ENCODE results near the gene GNAI3.
A peak's percentile ranks its signal among the peaks of the same experiment; 100 is the strongest.

Gene GNAI3

GRCh38 chr1:109592916-109593315 is 44.5 kb downstream of the GNAI3 start:
- DNase-seq (ENCODE audit: extremely low read depth in 1 of 2, low read depth in 1 of 2): no peak

GRCh38 chr1:109595531-109595930 is 47.1 kb downstream of the GNAI3 start:
- DNase-seq (ENCODE audit: extremely low read depth in 1 of 2, low read depth in 1 of 2): no peak

DNA sequence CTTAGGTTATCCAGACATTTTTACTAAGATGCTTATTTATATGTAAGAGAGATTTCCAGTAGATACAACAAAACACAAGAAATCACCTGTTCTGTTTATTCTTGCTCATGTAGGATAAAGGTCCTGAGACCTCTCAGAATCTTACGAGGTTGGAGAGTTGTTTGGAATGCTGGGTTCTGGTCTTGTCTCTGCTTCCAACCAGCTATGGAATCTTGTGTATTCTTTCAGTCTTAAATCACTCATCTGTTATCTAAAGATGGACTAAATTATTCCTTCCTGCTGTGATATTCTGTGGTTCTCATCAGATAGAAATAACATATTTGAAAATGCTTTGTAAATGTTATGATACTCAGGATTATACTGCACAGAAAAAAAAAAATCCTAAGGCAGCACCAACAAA is 49.7 kb downstream of the GNAI3 start:
- no peak for DNase-seq (ENCODE audit: extremely low read depth in 1 of 2, low read depth in 1 of 2)

GRCh38 chr1:109598655-109599054 is 50.2 kb downstream of the GNAI3 start:
- no peak for DNase-seq (ENCODE audit: extremely low read depth in 1 of 2, low read depth in 1 of 2)

GRCh38 chr1:109603229-109603628 is 54.8 kb downstream of the GNAI3 start:
- DNase-seq (ENCODE audit: extremely low read depth in 1 of 2, low read depth in 1 of 2): no peak

DNA sequence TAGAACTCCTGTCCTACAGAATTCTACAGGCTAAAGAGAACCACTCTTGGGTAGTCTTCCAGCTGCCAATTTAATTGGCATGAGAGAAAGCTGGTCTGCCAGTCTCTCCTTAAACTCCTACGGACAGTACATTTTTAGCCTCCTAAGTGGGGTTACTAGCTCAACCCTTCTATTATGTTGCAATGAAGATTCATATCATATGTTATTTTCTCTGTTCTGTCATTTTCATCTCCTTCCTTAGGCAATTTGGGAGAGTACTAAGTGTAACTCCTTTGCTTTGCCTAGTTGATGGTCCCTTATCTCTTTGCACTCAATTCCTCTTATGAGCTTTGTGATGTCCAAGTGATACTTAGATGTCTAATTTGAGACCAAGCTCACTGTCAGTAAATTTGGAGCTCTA is 57.0 kb downstream of the GNAI3 start:
- DNase-seq (ENCODE audit: extremely low read depth in 1 of 2, low read depth in 1 of 2): no peak

- no peak for DNase-seq (ENCODE audit: extremely low read depth in 1 of 2, low read depth in 1 of 2)
Observed at GRCh38 chr1:109609881-109610280, 61.5 kb downstream of the GNAI3 start.

GRCh38 chr1:109610609-109611307 is 62.3 kb downstream of the GNAI3 start:
- DNase-seq (ENCODE audit: extremely low read depth in 1 of 2, low read depth in 1 of 2): no peak

DNA sequence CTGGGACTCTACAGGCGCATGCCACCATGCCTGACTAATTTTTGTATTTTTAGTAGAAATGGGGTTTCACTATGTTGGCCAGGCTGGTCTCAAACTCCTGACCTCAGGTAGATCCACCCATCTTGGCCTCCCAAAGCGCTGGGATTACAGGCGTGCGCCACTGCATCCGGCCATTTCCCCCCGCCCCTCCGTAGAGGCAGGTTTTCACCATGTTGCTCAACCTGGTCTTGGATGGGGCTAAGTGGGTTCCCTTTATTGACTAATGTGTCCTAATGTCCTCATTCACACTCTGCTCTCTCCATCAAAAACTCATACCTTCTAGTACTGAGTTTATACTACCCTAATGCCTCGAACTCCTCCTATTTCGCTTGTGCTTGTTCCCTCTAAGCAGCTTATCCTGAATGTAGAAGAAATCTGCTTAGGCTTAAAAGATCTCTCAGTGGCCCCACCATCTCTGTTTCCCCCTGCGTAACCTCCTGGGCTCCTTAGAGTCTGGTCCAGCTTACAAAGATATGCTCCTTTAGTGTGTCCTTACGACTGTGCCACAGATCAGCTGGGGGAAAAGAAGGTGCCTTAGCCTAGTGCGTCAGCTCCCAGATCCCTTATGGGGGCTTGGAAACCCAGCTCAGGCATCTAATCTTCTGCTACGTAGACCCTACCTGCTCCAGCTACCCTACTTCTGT is 63.0 kb downstream of the GNAI3 start:
- DNase-seq (ENCODE audit: extremely low read depth in 1 of 2, low read depth in 1 of 2): no peak

GRCh38 chr1:109613361-109614147 is 65.1 kb downstream of the GNAI3 start:
- no peak for DNase-seq (ENCODE audit: extremely low read depth in 1 of 2, low read depth in 1 of 2)

GRCh38 chr1:109615879-109616278 is 67.5 kb downstream of the GNAI3 start:
- no peak for DNase-seq (ENCODE audit: extremely low read depth in 1 of 2, low read depth in 1 of 2)

DNA sequence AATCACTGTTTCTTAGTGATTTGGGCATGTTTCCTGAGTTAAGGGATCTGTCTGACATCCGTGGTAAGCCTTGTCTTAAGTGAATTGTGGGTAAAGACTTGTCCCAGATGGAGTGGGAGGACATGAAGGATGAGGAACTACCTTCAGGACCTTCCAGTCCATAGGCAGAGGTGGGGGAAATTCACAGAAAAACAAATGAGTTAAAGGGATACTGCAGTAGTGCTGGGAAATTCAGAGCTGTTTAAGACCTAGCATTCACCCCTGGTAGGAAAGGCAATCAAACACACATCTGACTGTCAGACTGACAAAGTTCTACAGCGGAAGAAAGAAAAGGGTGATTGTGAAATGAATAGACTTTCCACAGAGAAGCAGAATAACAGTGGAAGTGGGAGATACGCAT is 68.0 kb downstream of the GNAI3 start:
- DNase-seq (ENCODE audit: extremely low read depth in 1 of 2, low read depth in 1 of 2): no peak

DNA sequence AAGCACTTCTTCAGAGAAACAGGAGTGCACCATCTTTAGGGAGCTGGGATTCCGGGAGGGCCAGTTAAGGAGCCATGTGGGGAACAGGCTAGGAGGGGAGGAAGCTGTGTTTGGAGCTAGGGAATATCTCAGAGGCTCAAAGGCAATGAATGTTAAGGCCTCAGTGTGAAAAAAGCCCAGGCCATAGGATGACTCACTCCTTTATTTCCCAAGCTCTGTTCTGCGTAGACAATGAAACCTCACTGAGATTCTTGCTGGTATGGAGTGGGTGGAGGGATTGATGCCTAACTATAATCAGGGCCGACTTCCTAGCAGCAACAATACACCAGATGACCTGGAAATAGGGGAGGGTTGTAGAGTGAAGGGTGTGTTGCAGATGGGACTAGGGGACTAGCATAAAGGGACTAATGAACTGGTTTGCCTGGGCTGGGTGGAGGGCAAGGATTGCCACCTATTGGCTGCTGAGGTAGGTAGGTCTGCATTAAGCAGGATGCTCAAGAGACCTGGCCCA is 68.9 kb downstream of the GNAI3 start:
- no peak for DNase-seq (ENCODE audit: extremely low read depth in 1 of 2, low read depth in 1 of 2)

GRCh38 chr1:109618661-109619575 is 70.5 kb downstream of the GNAI3 start:
- no peak for DNase-seq (ENCODE audit: extremely low read depth in 1 of 2, low read depth in 1 of 2)

GRCh38 chr1:109619576-109620400 is 71.4 kb downstream of the GNAI3 start, which contains the start of the genes AMPD2 and GNAT2:
AMPD2 (plus strand) TSS chr1:109619837; CDS start chr1:109621176, 1,339 bp downstream.
GNAT2 (minus strand) TSS chr1:109619616; CDS start chr1:109612870, 6,746 bp downstream.
- DNase-seq (ENCODE audit: extremely low read depth in 1 of 2, low read depth in 1 of 2): peak; percentile 63 to 65

DNA sequence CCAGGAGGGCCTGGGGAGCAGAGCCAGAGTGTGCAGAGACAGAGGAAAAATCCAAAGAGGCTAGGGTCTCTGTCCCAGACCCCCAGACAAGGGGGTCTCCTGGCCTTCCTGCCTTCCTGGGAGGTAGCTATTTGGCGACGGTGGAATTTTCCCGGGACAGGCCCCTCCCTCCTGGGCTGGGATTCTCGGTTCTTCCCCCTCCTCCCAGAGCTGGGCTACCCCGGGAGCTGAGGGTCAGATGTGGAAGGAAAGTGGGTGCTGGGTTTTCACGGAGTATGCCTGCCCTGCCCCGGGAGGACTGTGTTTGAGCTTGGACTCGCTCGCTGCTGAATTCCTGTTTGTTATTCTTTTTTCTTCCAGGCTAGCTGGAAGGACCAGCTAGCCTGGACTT is 72.0 kb downstream of the GNAI3 start:
- no peak for DNase-seq (ENCODE audit: extremely low read depth in 1 of 2, low read depth in 1 of 2)

DNA sequence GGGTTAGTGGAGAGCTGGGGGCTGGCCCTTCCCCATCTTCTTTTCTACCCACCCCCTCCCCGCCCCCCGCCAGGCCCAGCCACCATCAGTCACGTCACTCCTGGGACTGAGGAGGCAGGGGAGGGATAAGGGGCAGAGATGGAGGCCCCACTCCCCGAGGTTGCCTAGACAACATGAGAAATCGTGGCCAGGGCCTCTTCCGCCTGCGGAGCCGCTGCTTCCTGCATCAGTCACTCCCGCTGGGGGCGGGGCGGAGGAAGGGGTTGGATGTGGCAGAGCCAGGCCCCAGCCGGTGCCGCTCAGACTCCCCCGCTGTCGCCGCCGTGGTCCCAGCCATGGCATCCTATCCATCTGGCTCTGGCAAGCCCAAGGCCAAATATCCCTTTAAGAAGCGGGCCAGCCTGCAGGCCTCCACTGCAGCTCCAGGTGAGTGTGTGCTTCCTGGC is 72.4 kb downstream of the GNAI3 start:
- DNase-seq (ENCODE audit: extremely low read depth in 1 of 2, low read depth in 1 of 2): peak; percentile 93 to 99

GRCh38 chr1:109621379-109622136 is 73.1 kb downstream of the GNAI3 start:
- DNase-seq (ENCODE audit: extremely low read depth in 1 of 2, low read depth in 1 of 2): no peak
